GM18520 (cell line): ENCODE data around the gene GSTM3.
"Not testable (repeated sequence)": the region's sequence is repeated elsewhere in the genome, so short reads cannot be mapped to it uniquely, and the experiment has no call there.

Source experiments
- ATAC-seq: cut with Tn5 transposase; IDR thresholded peaks from one replicate; pipeline ENCODE4 v1.9.1; 2021; ENCODE audit not compliant: unreplicated experiment

GSTM3 gene

GRCh38 chr1:109776206-109776835 lies 35.5 kb upstream of the GSTM3 start:
- ATAC-seq: no peak

DNA sequence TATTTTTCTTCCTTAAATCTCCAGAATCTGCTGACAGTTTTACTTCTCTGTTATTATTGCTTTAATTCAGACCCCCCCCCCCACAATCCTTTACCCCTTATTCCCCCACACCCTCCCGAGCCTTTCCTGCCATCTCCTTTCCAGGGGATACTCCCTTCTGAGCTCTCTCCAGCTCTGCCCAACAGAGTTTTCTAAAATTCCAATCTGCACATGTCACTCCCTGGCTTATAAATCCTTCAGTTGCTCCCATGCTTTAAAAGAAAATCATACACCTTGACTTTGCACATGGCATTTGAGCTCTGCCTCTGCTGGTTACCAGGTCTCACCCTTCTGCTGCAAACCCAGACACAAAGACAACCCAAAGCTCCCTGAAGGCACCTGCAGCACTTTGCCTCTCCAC lies 34.6 kb upstream of the GSTM3 start:
- no peak for ATAC-seq

DNA sequence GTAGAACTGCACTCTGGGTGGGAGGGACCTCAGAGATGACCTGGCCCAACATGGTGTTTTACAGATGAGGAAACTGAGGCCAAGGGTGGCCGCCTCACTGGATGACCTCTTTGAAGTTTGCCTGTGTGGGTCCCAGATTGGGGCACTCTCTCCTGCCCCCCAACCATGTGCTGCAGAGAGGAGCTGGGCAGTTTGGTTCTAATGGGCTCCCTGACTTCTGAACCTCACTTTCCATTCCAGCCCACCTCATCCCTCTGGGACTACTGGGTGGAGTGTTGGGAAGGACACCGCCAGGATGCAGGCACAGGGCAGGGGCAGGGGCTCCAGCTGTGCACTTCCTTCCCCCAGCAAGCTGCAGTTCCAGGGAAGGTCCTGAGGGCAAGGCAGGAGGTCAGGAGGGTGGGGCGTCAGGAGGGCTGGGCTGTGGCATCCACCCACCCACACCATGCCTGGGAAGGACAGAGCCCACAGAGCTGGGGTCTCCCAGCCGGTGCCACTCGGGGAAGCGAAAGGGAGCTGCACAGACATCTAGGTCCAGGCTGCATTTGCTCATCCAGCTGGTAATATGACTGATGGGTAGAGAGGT lies 33.2 kb upstream of the GSTM3 start:
- no peak for ATAC-seq

DNA sequence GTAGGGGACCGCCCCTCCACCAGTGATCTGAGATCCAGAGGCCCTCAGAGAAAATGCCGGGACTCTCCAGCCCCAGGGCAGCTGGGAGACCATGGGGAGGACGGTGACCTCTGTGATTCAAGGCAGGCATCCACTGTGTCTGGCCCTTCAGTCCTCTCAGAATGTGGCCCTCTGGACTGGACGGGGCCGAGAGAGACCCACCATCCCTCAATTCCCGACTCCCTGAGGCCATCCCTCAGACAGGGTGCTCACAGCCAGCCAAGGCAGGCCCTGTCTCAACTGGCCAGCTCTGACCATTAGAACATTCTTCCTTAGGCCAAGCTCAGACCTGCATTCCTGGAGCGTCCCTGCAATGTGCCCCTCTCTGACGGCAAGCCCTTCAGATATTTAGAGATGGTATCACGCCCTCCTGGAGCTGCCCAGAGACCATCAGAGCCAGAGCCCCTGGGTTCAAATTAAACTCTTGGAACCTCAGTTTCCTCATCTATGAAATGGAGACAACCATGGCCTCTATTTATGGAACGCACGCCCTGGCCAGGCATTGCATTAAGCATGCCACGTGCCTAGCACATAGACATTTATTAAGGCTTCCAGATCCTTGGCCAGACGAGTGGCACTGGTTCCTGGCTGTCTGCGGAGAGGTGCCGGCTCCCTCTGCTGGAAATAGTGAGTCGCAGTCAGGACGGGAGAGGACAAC lies 32.5 kb upstream of the GSTM3 start:
- ATAC-seq: no peak

GRCh38 chr1:109772658-109773202 lies 31.9 kb upstream of the GSTM3 start:
- no peak for ATAC-seq

DNA sequence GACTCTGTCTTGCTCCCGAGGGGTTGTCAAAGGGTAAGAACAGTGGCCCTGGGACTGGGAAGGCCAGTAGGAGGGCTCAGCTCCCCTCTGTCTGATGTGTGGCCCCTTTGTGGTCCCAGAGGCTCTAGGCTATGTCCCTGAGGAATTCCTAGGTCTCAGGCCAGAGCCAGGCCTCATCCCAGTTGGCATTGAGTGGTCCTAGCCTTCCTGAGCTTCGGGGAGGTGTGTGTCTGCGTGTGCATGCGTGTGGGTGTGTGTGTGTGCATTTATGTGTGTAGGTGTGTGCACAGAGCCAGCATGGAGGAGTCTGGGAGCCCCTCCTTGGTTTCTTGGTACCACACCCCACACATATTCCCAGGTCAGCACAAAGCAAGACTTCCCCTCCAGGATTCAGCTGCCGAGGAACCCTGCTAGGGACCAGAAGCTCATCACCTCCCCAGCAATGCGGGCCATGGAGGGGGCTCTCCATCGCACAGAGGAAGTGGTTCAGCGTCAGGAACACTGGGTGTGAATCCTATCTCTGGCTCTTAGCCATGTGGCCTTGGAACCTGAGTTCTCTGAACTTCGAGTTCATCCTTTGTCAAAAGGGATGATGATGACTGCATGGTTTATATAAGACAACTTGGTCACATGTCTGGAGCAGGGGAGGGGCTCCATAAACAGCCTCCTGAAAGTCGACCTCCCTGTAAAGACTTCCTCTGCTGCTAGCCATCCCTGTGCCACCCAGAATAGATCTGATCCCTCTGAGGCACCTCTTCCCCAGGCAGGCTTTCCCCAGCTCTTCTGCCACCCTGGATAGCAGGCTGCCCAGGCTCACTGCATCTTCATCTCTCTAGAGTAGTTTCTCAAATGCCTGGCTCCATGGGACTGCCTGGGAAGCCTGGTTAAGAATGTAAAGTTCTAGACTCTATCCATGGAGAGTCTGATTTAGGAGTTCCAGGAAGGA lies 31.1 kb upstream of the GSTM3 start:
- no peak for ATAC-seq

- ATAC-seq: no peak
Observed at GRCh38 chr1:109770331-109771095, 29.7 kb upstream of the GSTM3 start.

GRCh38 chr1:109769330-109770078 lies 28.7 kb upstream of the GSTM3 start:
- ATAC-seq: no peak

DNA sequence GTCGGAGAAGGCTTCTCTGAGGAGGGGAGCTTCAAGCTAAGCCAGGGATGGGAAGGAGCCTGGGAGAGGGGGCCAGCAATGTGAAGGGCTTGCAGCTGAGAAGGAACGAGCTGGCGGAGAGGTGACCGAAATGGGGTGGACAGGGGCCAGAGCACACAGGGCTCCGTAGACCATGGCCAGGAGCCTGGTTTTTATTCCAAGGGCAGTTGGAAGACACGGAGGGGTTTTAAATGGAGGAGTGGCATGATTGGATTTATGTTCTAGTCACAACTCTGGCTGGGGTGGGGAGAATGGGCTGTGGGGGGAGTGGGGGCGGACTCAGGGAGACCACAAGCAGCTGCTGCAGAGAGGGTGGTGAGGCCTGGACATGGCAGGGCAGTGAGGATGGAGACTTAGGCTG lies 28.0 kb upstream of the GSTM3 start:
- ATAC-seq: no peak

DNA sequence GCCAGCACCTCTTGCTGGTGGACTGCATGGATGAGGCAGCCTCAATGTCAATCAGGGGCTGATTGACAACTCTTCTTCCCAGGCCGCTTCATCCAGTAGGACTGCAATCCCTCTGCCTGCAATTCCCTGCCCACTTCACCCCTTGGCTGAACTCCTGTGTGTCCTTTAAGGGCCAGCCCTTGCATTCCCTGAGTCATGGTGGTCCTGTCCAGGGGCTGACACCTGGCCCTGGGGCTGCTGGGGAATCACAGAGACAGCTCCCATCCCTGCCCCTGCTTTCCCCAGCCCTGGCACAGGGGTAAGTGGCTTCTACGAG lies 27.5 kb upstream of the GSTM3 start:
- no peak for ATAC-seq

- ATAC-seq: no peak
Observed at GRCh38 chr1:109767637-109768334, 26.9 kb upstream of the GSTM3 start.

GRCh38 chr1:109766991-109767636 lies 26.3 kb upstream of the GSTM3 start:
- ATAC-seq: not testable (repeated sequence)

GRCh38 chr1:109765896-109766615 lies 25.2 kb upstream of the GSTM3 start:
- ATAC-seq: no peak

GRCh38 chr1:109765483-109765815 lies 24.6 kb upstream of the GSTM3 start:
- ATAC-seq: no peak

- no peak for ATAC-seq
Observed at GRCh38 chr1:109764561-109765482, 24.0 kb upstream of the GSTM3 start.

DNA sequence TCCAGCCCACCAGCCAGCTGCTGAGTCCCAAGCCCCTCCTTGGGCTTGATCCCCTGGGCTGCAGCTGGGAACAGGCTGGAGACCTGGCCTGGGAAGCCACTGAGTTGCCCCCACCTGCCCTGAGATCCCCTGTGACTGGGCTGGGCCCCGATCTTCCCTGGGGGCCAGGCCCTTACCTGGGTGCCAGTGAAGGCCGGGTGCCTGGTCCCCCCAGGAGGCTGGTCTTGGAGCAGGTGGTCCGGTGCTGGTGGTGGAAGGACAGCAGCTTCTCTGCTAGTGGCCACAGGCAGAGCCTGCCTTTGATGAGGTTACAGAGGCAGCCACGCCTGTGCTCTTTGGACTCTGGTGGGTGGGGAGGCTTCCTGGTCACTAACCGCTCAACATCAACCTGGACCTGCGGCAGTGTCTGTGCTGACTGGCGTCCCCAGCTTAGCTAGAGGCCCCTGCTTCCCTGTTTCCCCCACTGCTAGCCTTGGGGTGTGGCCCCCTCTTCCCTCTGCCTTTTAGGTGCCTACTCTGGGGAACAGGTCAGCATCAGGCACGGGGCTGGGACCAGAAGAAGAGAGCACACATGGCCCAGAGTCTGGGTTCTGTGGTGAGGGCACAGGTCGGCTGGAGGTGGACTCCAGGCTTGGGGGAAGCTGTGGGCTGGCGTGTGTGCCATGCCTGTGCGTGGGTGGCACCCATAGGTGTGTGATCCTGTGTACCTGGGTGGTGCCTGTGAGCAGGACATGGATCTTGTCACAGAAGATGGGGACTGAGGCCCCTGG lies 23.0 kb upstream of the GSTM3 start, which contains the start of gene EPS8L3:
Gene EPS8L3, minus strand, starts transcription at position 278 of the 770 bp plus-strand sequence. CDS start 2,174 bp downstream, outside the sequence.
- ATAC-seq: no peak
